ENCODE results near the gene HEXD. TPM values are rescaled to one million over a fixed set of nuclear protein-coding genes. Genes with fewer than 3 reads are reported as not detected.
"Not testable (repeated sequence)": the region's sequence is repeated elsewhere in the genome, so short reads cannot be mapped to it uniquely, and the experiment has no call there.

HEXD gene
- total RNA-seq, 2 donors from 2014 or later = 76.1 to 145 TPM

DNA sequence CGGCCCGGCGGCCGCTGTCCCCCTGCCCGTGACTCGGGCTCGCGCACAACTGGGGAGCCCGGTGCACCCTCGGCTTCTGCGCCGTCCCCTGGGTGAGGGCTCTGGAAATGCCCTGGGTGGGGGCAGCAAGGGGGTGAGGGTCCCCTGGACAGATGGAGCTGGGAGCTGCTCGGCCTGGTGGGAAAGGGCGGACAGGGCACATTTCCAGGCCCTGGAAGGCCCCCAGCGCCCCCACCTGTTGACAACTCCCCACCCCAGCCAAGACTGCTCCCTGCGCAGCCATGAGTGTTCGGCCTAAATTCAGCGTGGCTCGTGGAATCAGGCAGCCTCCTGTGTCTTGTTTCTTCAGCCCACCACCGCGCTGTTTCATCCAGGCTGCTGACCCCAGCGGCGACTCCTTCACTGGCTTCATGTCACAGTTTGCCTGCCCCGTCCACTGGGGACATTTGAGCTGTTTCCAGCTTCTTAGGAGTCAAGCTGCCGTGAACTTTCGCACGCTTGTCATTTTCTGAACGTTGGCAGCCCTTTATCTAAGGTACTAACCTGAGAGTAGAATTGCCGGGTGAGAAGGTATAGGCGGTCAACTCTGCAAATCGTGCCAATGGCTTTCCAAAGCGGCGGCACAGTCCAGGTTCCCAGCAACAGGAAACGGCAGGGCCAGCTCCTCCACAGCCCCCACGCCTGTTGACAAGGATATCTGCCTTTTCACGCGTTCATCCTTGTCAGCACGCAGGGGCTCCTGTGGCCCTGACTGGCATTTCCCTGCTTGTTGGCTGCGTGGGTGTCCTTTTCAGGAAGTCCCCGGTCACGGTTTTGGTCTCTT is 45.7 kb upstream of the HEXD start:
- H3K27me3 ChIP-seq (replicated peaks; ENCODE audit: insufficient read depth) = peaks cover 37% of the 10 kb centered on the region

DNA sequence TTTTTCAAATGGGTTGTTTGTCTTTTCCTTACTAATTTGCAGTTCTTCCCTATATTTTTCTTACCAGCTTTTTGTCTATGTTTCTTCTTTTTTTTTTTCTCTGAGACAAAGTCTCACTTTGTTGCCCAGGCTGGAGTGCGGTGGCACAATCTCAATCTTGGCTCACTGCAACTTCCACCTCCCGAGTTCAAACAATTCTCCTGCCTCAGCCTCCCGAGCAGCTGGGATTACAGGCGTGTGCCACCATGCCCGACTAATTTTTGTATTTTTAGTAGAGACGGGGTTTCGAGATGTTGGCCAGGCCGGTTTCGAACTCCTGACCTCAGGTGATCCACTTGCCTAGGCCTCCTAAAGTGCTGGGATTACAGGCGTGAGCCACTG is 45.1 kb upstream of the HEXD start:
- H3K9me3 ChIP-seq; H3K36me3 ChIP-seq; H3K4me1 ChIP-seq (replicated peaks); DNase-seq (ENCODE audit: low spot score); H3K4me3 ChIP-seq; H3K27ac ChIP-seq; intact Hi-C loops (cut with DNase I): not testable (repeated sequence)
- peaks cover 39% of the 10 kb centered on the region for H3K27me3 ChIP-seq (replicated peaks; ENCODE audit: insufficient read depth)
- WGBS = 92% methylated on average over 10 of the region's 10 CpGs

More for the DNA sequence above, 45.7 kb upstream of the HEXD start:
- H3K4me3 ChIP-seq = no peak overlapping the region
- peaks cover 4% of the 10 kb centered on the region for H3K4me1 ChIP-seq (replicated peaks)
- no peaks in the 10 kb centered on the region for H3K9me3 ChIP-seq
- no peak overlapping the region for H3K27ac ChIP-seq
- no peak for DNase-seq (ENCODE audit: low spot score)
- WGBS = 61% methylated on average over 41 of the region's 41 CpGs
- intact Hi-C loops (cut with DNase I) = no loop called here
- TF ChIP-seq POLR2AphosphoS5 (IDR thresholded peaks at IDR 0.05) (no peak), POLR2A (IDR thresholded peaks at IDR 0.05) (no peak)
- TF ChIP-seq, protein P1, sequence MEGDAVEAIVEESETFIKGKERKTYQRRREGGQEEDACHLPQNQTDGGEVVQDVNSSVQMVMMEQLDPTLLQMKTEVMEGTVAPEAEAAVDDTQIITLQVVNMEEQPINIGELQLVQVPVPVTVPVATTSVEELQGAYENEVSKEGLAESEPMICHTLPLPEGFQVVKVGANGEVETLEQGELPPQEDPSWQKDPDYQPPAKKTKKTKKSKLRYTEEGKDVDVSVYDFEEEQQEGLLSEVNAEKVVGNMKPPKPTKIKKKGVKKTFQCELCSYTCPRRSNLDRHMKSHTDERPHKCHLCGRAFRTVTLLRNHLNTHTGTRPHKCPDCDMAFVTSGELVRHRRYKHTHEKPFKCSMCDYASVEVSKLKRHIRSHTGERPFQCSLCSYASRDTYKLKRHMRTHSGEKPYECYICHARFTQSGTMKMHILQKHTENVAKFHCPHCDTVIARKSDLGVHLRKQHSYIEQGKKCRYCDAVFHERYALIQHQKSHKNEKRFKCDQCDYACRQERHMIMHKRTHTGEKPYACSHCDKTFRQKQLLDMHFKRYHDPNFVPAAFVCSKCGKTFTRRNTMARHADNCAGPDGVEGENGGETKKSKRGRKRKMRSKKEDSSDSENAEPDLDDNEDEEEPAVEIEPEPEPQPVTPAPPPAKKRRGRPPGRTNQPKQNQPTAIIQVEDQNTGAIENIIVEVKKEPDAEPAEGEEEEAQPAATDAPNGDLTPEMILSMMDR (IDR thresholded peaks at IDR 0.05) = no peak
- H3K36me3 ChIP-seq = no peaks in the 10 kb centered on the region

DNA sequence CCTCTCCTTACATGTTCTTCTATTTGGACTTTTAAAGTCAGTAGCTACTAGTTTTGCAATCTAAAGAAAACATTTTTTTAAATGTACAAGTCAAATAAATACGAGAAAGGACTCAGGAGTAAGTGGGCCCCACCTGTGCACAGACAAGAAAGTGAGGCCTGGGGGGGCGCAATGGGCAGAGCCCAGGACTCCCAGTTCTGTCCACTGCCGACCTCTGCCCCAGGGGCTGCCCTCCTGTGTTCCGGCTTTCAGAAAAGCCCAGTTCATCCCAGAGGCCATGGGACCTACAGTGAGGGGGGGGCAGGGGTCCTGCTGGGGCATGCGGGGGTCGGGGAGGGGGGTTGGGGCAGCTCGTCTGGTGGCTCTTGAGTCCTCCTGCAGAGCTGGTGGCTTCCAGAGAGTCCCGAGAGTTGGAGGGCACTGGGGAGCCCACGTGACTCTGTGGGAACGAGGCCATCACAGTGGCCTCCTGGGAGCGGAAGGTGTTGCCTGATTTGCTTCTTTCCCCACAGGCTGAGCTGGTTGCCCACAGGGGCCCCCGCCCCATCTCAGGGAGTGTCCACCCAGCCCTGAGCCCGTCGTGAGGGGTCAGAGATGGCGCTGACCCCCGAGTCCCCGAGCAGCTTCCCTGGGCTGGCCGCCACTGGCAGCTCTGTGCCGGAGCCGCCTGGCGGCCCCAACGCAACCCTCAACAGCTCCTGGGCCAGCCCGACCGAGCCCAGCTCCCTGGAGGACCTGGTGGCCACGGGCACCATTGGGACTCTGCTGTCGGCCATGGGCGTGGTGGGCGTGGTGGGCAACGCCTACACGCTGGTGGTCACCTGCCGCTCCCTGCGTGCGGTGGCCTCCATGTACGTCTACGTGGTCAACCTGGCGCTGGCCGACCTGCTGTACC is 44.2 kb upstream of the HEXD start:
- TF ChIP-seq POLR2A (IDR thresholded peaks at IDR 0.05) = no peak
- 87% methylated on average over 35 of the region's 37 CpGs for WGBS
- Histone ChIP-seq H3K4me3 (no peak overlapping the region), H3K9me3 (no peaks in the 10 kb centered on the region), H3K4me1 (replicated peaks) (peaks cover 4% of the 10 kb centered on the region), H3K27ac (no peak overlapping the region), H3K27me3 (replicated peaks; ENCODE audit: insufficient read depth) (peaks cover 44% of the 10 kb centered on the region), H3K36me3 (no peaks in the 10 kb centered on the region)
- intact Hi-C loops (cut with DNase I) = no loop called here
- no peak for DNase-seq (ENCODE audit: low spot score)

DNA sequence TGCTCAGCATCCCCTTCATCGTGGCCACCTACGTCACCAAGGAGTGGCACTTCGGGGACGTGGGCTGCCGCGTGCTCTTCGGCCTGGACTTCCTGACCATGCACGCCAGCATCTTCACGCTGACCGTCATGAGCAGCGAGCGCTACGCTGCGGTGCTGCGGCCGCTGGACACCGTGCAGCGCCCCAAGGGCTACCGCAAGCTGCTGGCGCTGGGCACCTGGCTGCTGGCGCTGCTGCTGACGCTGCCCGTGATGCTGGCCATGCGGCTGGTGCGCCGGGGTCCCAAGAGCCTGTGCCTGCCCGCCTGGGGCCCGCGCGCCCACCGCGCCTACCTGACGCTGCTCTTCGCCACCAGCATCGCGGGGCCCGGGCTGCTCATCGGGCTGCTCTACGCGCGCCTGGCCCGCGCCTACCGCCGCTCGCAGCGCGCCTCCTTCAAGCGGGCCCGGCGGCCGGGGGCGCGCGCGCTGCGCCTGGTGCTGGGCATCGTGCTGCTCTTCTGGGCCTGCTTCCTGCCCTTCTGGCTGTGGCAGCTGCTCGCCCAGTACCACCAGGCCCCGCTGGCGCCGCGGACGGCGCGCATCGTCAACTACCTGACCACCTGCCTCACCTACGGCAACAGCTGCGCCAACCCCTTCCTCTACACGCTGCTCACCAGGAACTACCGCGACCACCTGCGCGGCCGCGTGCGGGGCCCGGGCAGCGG is 43.4 kb upstream of the HEXD start:
- Histone ChIP-seq H3K27me3 (replicated peaks; ENCODE audit: insufficient read depth) (peaks cover 44% of the 10 kb centered on the region), H3K4me3 (no peak overlapping the region), H3K36me3 (no peaks in the 10 kb centered on the region), H3K9me3 (no peaks in the 10 kb centered on the region), H3K4me1 (replicated peaks) (peaks cover 4% of the 10 kb centered on the region), H3K27ac (no peak overlapping the region)
- TF ChIP-seq POLR2A (IDR thresholded peaks at IDR 0.05) (no peak), POLR2AphosphoS5 (IDR thresholded peaks at IDR 0.05) (no peak)
- TF ChIP-seq, protein P1 (IDR thresholded peaks at IDR 0.05) = no peak
- no peak for DNase-seq (ENCODE audit: low spot score)
- WGBS = 51% methylated on average over 72 of the region's 79 CpGs
- intact Hi-C loops (cut with DNase I) = no loop called here

DNA sequence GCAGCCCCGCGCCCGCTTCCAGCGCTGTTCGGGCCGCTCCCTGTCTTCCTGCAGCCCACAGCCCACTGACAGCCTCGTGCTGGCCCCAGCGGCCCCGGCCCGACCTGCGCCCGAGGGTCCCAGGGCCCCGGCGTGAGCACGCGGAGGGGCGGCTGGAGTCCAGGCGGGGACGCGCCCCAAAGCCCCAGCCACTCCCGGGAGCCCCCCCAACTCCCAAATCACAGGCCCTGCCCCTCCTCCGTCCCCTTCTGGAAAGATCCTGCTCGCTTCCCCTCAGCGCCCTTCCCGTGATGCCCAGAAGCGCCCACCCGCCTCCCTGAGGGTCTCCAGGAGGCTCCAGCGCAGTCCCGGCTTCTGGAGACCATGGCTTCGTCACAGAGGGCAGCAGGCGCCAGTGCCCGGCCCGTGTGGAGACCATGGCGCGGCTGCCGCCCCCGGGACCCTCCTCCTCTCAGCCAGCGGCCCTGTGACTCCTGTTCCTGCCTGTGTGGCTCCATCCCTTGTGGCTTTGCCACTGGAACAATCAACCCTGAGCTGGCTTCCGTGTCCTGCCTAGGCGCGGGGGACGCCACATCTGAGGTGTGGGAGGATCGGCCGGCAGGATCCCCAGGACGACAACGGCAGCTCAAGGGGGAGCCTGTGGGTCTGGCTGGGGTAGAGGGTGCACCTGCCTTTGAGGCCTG is 42.6 kb upstream of the HEXD start:
- H3K9me3 ChIP-seq = no peaks in the 10 kb centered on the region
- peaks cover 41% of the 10 kb centered on the region for H3K27me3 ChIP-seq (replicated peaks; ENCODE audit: insufficient read depth)
- intact Hi-C loops (cut with DNase I) = no loop called here
- no peaks in the 10 kb centered on the region for H3K36me3 ChIP-seq
- no peak overlapping the region for H3K4me3 ChIP-seq
- TF ChIP-seq, protein P1 (IDR thresholded peaks at IDR 0.05) = no peak
- H3K4me1 ChIP-seq (replicated peaks) = peaks cover 4% of the 10 kb centered on the region
- 77% methylated on average over 28 of the region's 46 CpGs for WGBS
- H3K27ac ChIP-seq = no peak overlapping the region
- DNase-seq (ENCODE audit: low spot score) = no peak
